Endothelial cell of umbilical vein (primary cell): ENCODE results near the gene NAT10. TPM values are rescaled to one million over a fixed set of nuclear protein-coding genes. Genes with fewer than 3 reads are reported as not detected.

ENCODE experiments used
- BruUV-seq: library from RNA; stranded (reverse); fragments of 400-500 nt; replicated peaks from 2 replicates; lab custom pipeline; 2021; lab: Mats Ljungman, UMichigan
- CTCF ChIA-PET: fragments of 300-600, 350-600 bp; sonication (Branson Sonifier 250); formaldehyde crosslinking; loops from one replicate; lab custom pipeline; 2021; ENCODE audit warnings: antibody characterized with exemption, inconsistent platforms; lab: Charles Lee
- POLR2A ChIA-PET: fragments of 300-600, 350-600 bp; sonication (Branson Sonifier 250); formaldehyde crosslinking; loops from one replicate; lab custom pipeline; 2021; ENCODE audit warnings: antibody characterized with exemption, inconsistent platforms; lab: Charles Lee
- DNase-seq: peaks from one replicate; pipeline ENCODE4 v3.0.0-alpha.2; 2011; ENCODE audit warnings: low read depth, low spot score
- FAIRE-seq: peaks from 2 replicates; lab custom pipeline; 2011; peaks lifted over from hg19 to GRCh38; lab: Jason Lieb, UNC
- H2AFZ ChIP-seq: 2 replicates; pipeline ENCODE4 v1.6.0; 2012; ENCODE audit warnings: low read depth, low read length, control low read depth, inconsistent platforms
- H3K27ac ChIP-seq: 2 replicates; pipeline ENCODE4 v1.5.1; 2011; ENCODE audit warnings: low read depth, mild to moderate bottlenecking, control low read depth, low read length, moderate library complexity; ENCODE audit not compliant: insufficient read depth
- H3K27me3 ChIP-seq, 2 experiments: 2 replicates each; pipeline versions ENCODE4 v1.6.0 to v1.6.1; 2011; ENCODE audit warnings: low read length in 2 of 2, mixed read lengths in 1 of 2; ENCODE audit not compliant: control insufficient read depth in 2 of 2, insufficient read depth in 2 of 2
- H3K36me3 ChIP-seq, 2 experiments: 2 replicates in 1 of 2; 3 replicates in 1 of 2; pipeline ENCODE4 v1.5.1; 2011; ENCODE audit warnings: low read length in 2 of 2, mild to moderate bottlenecking in 1 of 2, moderate library complexity in 1 of 2; ENCODE audit not compliant: control insufficient read depth in 2 of 2, insufficient read depth in 2 of 2; ENCODE audit errors: extremely low read depth in 1 of 2
- H3K4me1 ChIP-seq: 3 replicates; pipeline ENCODE4 v1.5.1; 2011; ENCODE audit warnings: mild to moderate bottlenecking, low read length; ENCODE audit not compliant: control insufficient read depth, insufficient read depth; ENCODE audit errors: extremely low read depth
- H3K4me2 ChIP-seq: 2 replicates; pipeline ENCODE4 v1.6.1; 2011; ENCODE audit warnings: low read length, control low read depth, mixed read lengths; ENCODE audit not compliant: insufficient read depth
- H3K4me3 ChIP-seq, 3 experiments: fragments of 200-600 bp in 1 of 3; sonication (generic), shearing (Covaris generic) in 1 of 3; replicated peaks in 1 of 3; 2 replicates each; pipeline ENCODE4 v1.5.1; 2011 to 2016; ENCODE audit warnings: control low read depth in 3 of 3, low read length in 3 of 3, mild to moderate bottlenecking in 2 of 3, inconsistent platforms in 1 of 3, low read depth in 1 of 3, moderate library complexity in 1 of 3; ENCODE audit not compliant: insufficient read depth in 1 of 3
- H3K79me2 ChIP-seq: 2 replicates; pipeline ENCODE4 v1.6.0; 2012; ENCODE audit warnings: low read length, inconsistent platforms; ENCODE audit not compliant: control insufficient read depth, insufficient read depth
- H3K9ac ChIP-seq: replicated peaks from 2 replicates; pipeline ENCODE3; 2011; ENCODE audit warnings: low read length, control low read depth; ENCODE audit not compliant: insufficient read depth; ENCODE audit errors: extremely low read depth
- H3K9me1 ChIP-seq: replicated peaks from 3 replicates; pipeline ENCODE4 v1.6.0; 2011; ENCODE audit warnings: mild to moderate bottlenecking, low read length; ENCODE audit not compliant: control insufficient read depth, insufficient read depth; ENCODE audit errors: extremely low read depth
- H3K9me3 ChIP-seq: replicated peaks from 2 replicates; pipeline ENCODE4 v1.5.1; 2012; ENCODE audit warnings: low read length, inconsistent platforms; ENCODE audit not compliant: control insufficient read depth, insufficient read depth
- H4K20me1 ChIP-seq: replicated peaks from 2 replicates; pipeline ENCODE3; 2011; ENCODE audit warnings: mild to moderate bottlenecking, low read length; ENCODE audit not compliant: control insufficient read depth, insufficient read depth; ENCODE audit errors: extremely low read depth
- EZH2 ChIP-seq: IDR thresholded peaks from 2 replicates; pipeline ENCODE4 v1.6.1; 2012; ENCODE audit warnings: borderline replicate concordance, low read depth, mild to moderate bottlenecking, moderate library complexity, low read length, inconsistent platforms; ENCODE audit not compliant: severe bottlenecking
- FOS ChIP-seq: IDR thresholded peaks from 2 replicates; pipeline ENCODE4 v1.6.1; 2011; ENCODE audit warnings: mild to moderate bottlenecking, low read length, moderate library complexity, borderline replicate concordance; ENCODE audit not compliant: insufficient read depth
- GATA2 ChIP-seq: IDR thresholded peaks from 2 replicates; pipeline ENCODE4 v1.7.0; 2011; ENCODE audit warnings: low read depth, mild to moderate bottlenecking, moderate library complexity, mixed read lengths, low read length; ENCODE audit not compliant: insufficient read length, insufficient read depth
- JUN ChIP-seq: IDR thresholded peaks from 2 replicates; pipeline ENCODE4 v1.6.1; 2011; ENCODE audit warnings: borderline replicate concordance, low read depth; ENCODE audit not compliant: insufficient read length, insufficient read depth
- MYC ChIP-seq: IDR thresholded peaks from one replicate; pipeline ENCODE4 v1.6.1; 2011; ENCODE audit warnings: mild to moderate bottlenecking, low read depth, low read length
- POLR2A ChIP-seq: IDR thresholded peaks from 2 replicates; pipeline ENCODE4 v1.6.1; 2012; ENCODE audit warnings: low read depth, mild to moderate bottlenecking, control low read depth, low read length
- POLR2AphosphoS5 ChIP-seq: IDR thresholded peaks from 2 replicates; pipeline ENCODE4 v1.6.1; 2012; ENCODE audit warnings: low read depth, mild to moderate bottlenecking, control low read depth, low read length, moderate library complexity; ENCODE audit not compliant: insufficient read depth
- dilution Hi-C: fragments of 300-500 bp; cut with MboI; formaldehyde crosslinking; loops from one replicate; pipeline ENCODE4 v1.15.0; 2019; ENCODE audit warnings: low sequenced_read_pairs; ENCODE audit not compliant: extremely low pct_ligation_motif_present
- intact Hi-C: fragments of 100-400 bp; cut with micrococcal nuclease; formaldehyde crosslinking; loops from one replicate; pipeline ENCODE4 v1.10.0; 2022
- polyA plus RNA-seq, 4 experiments: library from polyadenylated mRNA; depleted of rRNA in 3 of 4; stranded (reverse) in 3 of 4; unstranded in 1 of 4; fragments of >200 nt; gene quantifications; 2 replicates each; pipeline versions ENCODE4 v1.2.1 to v1.2.3, GENCODE V29; 2011 to 2012; ENCODE audit warnings: missing spikeins in 1 of 4
- total RNA-seq: library from RNA; stranded (reverse); gene quantifications from 2 replicates; pipeline ENCODE4 v1.2.3, GENCODE V29; 2021
- TF ChIP-seq, protein P1 (sequence below): IDR thresholded peaks from 2 replicates; pipeline ENCODE4 v1.6.1; 2011; ENCODE audit not compliant: insufficient read depth, insufficient read length
- TF ChIP-seq, protein P2 (sequence below), 2 donors: IDR thresholded peaks; 1 replicate in 1 of 2; 2 replicates in 1 of 2; pipeline ENCODE4 v1.5.1; 2011; ENCODE audit warnings: low read length in 2 of 2, mild to moderate bottlenecking in 2 of 2, moderate library complexity in 2 of 2, control low read depth in 1 of 2, inconsistent platforms in 1 of 2, low read depth in 1 of 2; ENCODE audit not compliant: insufficient read depth in 1 of 2; ENCODE audit errors: extremely low read depth in 1 of 2

Gene NAT10
- total and polyA plus RNA-seq, 2 donors (not counting 3 experiments of a cell fraction or from before 2014, with no cell fraction given): 32.0 to 57.6 TPM

DNA sequence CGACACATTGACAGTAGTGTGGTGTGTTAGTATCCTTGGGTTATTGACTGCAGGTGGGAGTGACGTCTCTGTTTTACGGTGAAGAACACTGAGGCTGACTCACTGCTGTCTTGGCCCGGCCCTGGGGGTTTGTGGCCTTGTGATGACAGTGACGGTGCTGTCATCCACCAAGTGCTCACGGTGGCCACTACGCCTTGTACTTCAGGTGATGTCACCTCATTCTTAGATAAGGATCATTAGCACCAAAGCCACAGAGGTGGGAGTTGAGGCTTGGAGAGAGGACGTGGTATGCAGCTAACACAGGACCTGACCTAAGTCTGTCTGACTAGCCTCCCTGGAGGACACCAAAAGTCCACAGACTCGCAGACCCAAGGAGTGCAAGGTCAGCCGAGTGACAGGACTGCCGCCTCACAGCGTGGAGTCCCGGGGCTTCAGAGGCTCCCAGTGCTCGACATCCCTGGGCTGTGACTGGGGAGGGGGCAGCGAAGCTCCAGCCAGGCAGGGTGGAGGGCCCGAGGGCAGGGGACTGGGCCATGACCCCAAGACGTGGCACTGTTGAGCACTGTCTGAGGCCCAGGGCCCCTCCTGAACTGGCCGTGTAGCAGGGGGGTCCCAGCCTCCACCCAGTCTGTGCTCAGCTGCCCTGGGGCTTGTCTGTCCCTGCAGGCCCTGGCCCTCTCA lies 56.5 kb downstream of the NAT10 start:
- TF ChIP-seq MYC (no peak), POLR2AphosphoS5 (no peak)
- FAIRE-seq (no peak), DNase-seq (no peak)
- Histone ChIP-seq H3K4me1 (no peaks in the 10 kb centered on the region), H3K9me3 (no peaks in the 10 kb centered on the region), H3K4me2 (no peak overlapping the region), H4K20me1 (no peaks in the 10 kb centered on the region), H3K79me2 (no peaks in the 10 kb centered on the region), H3K27ac (no peak overlapping the region), H3K27me3 (no peaks in the 10 kb centered on the region), H2AFZ (no peak overlapping the region), H3K36me3 (no peaks in the 10 kb centered on the region), H3K4me3 (no peak overlapping the region), H3K9ac (no peak overlapping the region), H3K9me1 (no peaks in the 10 kb centered on the region)
- dilution Hi-C loops: no loop called here
- POLR2A ChIA-PET: no interaction called here
- intact Hi-C loops: no loop called here
- no TSS peak for BruUV-seq
- CTCF ChIA-PET: interaction anchor here (1.5 kb wide), 1 partner anchor 12 kb away, joined by 8 read pairs; no protein-coding TSS in a partner anchor

DNA sequence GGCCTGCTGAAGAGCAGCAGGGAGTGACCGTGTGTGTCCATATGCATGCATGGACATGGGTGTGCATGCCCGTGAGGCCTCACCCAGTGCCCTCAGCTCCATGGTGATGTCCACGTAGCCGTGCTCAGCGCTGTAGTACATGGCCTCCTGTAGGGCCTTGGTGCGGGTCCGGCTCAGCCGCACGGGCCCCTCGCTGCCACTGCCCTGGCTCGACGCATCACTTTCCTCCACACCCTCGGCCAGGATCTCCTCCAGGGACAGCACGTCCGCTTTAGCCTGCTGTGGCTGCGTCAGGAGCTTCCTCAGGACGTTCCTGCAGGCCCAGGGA lies 57.0 kb downstream of the NAT10 start:
- no peak for TF ChIP-seq POLR2AphosphoS5
- TF ChIP-seq, protein P1, sequence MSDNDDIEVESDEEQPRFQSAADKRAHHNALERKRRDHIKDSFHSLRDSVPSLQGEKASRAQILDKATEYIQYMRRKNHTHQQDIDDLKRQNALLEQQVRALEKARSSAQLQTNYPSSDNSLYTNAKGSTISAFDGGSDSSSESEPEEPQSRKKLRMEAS: no peak
- no peak for TF ChIP-seq JUN
- no peak for TF ChIP-seq MYC
- TF ChIP-seq, protein P2, sequence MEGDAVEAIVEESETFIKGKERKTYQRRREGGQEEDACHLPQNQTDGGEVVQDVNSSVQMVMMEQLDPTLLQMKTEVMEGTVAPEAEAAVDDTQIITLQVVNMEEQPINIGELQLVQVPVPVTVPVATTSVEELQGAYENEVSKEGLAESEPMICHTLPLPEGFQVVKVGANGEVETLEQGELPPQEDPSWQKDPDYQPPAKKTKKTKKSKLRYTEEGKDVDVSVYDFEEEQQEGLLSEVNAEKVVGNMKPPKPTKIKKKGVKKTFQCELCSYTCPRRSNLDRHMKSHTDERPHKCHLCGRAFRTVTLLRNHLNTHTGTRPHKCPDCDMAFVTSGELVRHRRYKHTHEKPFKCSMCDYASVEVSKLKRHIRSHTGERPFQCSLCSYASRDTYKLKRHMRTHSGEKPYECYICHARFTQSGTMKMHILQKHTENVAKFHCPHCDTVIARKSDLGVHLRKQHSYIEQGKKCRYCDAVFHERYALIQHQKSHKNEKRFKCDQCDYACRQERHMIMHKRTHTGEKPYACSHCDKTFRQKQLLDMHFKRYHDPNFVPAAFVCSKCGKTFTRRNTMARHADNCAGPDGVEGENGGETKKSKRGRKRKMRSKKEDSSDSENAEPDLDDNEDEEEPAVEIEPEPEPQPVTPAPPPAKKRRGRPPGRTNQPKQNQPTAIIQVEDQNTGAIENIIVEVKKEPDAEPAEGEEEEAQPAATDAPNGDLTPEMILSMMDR (IDR thresholded peaks at IDR 0.05; ENCODE audit: extremely low read depth in 1 of 2, insufficient read depth in 1 of 2, low read depth in 1 of 2, low read length in 2 of 2): no peak
- no peak for TF ChIP-seq EZH2
- TF ChIP-seq FOS: no peak
- TF ChIP-seq POLR2A: no peak
- TF ChIP-seq GATA2: no peak
- Histone ChIP-seq H3K4me2 (no peak overlapping the region), H3K27ac (no peak overlapping the region), H3K9ac (no peak overlapping the region), H3K4me3 (no peak overlapping the region), H4K20me1 (no peaks in the 10 kb centered on the region), H3K36me3 (no peaks in the 10 kb centered on the region), H3K27me3 (no peaks in the 10 kb centered on the region), H3K4me1 (no peaks in the 10 kb centered on the region), H3K9me1 (no peaks in the 10 kb centered on the region), H3K79me2 (no peaks in the 10 kb centered on the region), H3K9me3 (no peaks in the 10 kb centered on the region), H2AFZ (no peak overlapping the region)
- intact Hi-C loops: no loop called here
- dilution Hi-C loops: no loop called here
- FAIRE-seq (no peak), DNase-seq (no peak)
- ChIA-PET CTCF (no interaction called here), POLR2A (no interaction called here)
- BruUV-seq: no TSS peak
